Occipital lobe (tissue), 2 donors: ENCODE results near the gene HOPX. TPM values are rescaled to one million over a fixed set of nuclear protein-coding genes. Genes with fewer than 3 reads are reported as not detected.
"Not testable (repeated sequence)": the region's sequence is repeated elsewhere in the genome, so short reads cannot be mapped to it uniquely, and the experiment has no call there.

Experiments
- DNase-seq: peaks from one replicate; lab custom pipeline; 2025; lab: John Stamatoyannopoulos, UW
- total RNA-seq: library from RNA; depleted of rRNA; stranded (reverse); fragments of >200 nt; gene quantifications from one replicate; pipeline ENCODE4 v1.2.3, GENCODE V29; 2014

HOPX gene
- total RNA-seq, 1 donor from 2014 or later: 79.2 TPM

- DNase-seq: no peak
Measured at GRCh38 chr4:56627375-56627774, 53.7 kb downstream of the HOPX start.

- no peak for DNase-seq
Measured at GRCh38 chr4:56626963-56627362, 54.1 kb downstream of the HOPX start.

- no peak for DNase-seq
Measured at GRCh38 chr4:56626420-56626819, 54.7 kb downstream of the HOPX start.

DNA sequence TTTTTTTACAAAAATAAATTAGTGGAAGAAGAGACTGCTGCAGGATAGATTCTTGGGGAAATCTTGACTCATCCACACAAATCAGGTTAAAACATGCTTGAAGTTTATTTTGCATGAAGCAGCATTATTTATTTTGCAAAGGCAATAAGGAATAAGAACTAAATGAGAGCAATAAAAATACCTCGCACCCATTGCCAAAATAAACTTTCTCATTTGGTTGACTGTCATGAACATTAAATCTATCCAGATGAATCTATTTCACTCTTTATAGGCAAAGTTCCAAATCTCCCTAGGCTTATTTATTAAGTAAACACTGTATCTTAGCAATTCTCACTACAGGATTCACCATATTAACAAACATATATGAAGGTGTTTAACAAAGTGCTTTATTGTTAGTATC lies 58.9 kb downstream of the HOPX start:
- DNase-seq: no peak

DNA sequence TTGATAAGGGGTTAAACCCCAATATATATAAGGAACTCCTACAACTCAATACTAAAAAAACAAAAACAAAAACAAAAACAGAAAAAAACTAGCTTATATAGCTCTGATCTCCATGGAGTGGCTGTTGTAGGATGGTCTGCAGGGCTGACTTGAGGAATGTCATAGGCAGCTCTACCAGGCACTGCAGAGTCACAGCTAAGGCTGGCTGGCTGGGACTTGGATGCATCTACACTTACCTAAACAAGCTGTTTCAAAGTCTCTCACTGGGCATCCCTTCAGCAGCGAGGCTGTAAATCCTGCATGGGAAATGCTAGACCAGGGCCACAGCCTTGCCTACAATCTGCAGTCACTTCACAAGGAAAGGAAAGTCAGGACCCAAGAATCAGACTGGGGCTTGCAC lies 61.3 kb downstream of the HOPX start:
- DNase-seq: no peak

DNA sequence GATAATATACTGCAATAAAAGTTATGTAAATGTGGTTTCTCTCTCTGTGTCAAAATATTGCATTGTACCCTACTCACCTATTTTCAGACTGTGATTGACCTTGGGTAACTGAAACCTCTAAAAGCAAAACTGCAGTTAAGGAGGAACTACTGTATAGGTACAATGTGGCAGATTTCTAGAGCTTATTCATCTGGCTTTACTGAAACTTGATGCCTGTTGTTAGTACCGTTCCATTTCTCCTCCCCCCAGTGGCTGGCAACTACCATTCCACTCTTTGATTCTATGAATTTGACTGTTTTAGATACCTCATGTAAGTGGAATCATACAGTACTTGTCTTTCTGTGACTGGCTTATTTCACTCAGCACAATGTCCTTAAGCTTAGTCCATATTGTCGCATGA lies 61.9 kb downstream of the HOPX start:
- no peak for DNase-seq

- DNase-seq: no peak
Measured at GRCh38 chr4:56618734-56619133, 62.4 kb downstream of the HOPX start.

- DNase-seq: no peak
Measured at GRCh38 chr4:56613101-56613862, 67.8 kb downstream of the HOPX start.

GRCh38 chr4:56612282-56612681 lies 68.8 kb downstream of the HOPX start:
- DNase-seq: no peak

GRCh38 chr4:56611501-56611900 lies 69.6 kb downstream of the HOPX start:
- no peak for DNase-seq

GRCh38 chr4:56610170-56610569 lies 70.9 kb downstream of the HOPX start:
- not testable (repeated sequence) for DNase-seq

DNA sequence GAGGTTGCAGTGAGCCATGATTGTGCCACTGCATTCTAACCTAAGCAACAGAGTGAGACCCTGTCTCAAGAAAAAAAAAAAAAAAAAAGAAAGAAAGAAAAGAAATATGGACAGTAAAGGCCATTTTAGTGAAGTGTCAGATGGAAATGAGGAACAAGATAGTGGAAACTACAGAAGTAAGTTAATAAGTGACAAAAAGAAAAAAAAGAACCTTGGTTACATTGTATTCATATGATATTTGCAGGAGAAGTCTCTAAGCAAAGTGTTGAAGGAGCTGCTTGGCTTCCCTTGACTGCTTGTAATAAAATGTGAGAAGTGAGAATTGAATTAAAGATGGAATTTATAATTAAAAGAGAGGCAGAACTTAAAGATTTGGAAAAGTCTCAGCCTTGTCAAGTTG lies 73.2 kb downstream of the HOPX start:
- no peak for DNase-seq

DNA sequence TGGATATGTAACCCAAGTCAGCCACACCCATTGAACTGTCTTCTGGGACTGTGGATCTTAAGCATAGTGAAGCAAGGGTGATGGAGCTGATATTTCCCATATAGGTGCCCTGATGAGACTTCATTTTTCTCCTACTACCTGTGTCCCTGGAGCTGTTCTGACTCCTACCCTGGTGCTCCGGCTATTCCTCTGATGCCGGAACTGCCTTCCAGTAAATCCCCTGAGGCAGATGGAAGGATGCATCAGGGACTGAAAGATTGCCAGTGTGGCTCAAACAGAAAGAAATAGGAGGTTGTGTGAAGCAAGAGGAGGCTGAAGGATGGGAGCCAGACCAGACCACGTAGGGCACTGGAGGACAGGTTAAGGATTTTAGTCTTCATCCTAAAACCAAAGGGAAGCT lies 74.7 kb downstream of the HOPX start:
- no peak for DNase-seq

DNA sequence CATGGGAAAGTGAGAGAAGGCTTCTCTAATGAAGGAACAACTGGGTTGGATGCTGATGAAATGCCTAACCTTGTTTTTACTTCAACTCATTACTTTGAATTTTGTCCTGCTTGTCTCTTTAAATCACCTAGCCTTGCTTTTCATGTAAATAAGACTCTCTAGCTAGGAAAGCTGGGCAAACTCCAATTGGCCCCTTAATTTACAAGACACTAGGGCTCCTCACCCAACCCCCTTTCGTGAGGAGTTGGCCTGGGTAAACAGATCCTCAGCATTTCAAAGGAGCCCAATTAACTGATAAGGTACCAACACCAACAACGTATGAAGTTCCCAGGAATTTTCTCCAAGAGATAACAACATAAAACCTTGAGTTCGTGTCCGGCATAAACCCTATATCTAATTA lies 75.6 kb downstream of the HOPX start:
- DNase-seq: not testable (repeated sequence)

GRCh38 chr4:56603297-56603696 lies 77.8 kb downstream of the HOPX start:
- DNase-seq: no peak

Other genes starting within 250 kb of the HOPX start
- 34.9 TPM for gene PPAT, start 245.7 kb downstream of the HOPX start, total RNA-seq
- 14.0 TPM for gene PAICS, start 245.0 kb downstream of the HOPX start, total RNA-seq
- gene SRP72, start 213.7 kb downstream of the HOPX start, total RNA-seq: 66.9 TPM
- gene ARL9, start 175.5 kb downstream of the HOPX start, total RNA-seq: 3.4 TPM
- not detected for gene SPINK2, start 140.4 kb upstream of the HOPX start, total RNA-seq
- 7.8 TPM for gene REST, start 226.6 kb upstream of the HOPX start, total RNA-seq